GM18511 (cell line): Measurements from ENCODE around the gene PPDPF.

Experiments
- ATAC-seq: cut with Tn5 transposase; IDR thresholded peaks from one replicate; pipeline ENCODE4 v1.9.1; 2021; ENCODE audit warnings: mild to moderate bottlenecking, moderate library complexity; ENCODE audit not compliant: unreplicated experiment

The PPDPF gene

DNA sequence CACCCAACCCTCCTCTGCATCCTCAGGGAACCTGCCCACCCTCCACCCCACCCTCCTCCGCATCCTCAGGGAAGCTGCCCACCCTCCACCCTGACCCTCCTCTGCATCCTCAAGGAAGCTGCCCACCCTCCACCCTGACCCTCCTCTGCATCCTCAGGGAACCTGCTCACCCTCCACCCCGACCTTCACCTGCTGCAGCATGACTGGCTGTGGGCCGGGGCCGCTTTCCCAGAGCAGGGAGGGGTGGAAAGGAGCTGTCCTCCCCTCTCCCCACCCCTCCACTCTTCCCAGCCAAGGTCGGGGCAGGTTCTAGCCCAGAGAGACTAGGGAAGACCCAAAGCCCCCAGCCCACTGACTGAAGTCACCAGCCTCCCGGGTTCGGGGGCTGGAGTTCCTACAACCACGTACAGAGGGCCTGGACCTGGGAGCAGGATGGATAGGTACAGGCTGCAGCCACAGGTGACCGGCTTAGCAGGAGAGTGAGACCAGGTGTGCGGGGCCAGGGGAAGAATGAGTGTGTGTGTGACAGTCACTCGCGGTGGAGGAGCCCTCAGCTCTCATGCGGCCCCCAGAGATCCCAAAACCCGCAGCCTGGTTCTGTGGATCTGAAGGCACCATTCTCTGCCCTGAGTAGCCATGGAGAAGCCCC is 33.3 kb upstream of the PPDPF start:
- ATAC-seq: no peak

DNA sequence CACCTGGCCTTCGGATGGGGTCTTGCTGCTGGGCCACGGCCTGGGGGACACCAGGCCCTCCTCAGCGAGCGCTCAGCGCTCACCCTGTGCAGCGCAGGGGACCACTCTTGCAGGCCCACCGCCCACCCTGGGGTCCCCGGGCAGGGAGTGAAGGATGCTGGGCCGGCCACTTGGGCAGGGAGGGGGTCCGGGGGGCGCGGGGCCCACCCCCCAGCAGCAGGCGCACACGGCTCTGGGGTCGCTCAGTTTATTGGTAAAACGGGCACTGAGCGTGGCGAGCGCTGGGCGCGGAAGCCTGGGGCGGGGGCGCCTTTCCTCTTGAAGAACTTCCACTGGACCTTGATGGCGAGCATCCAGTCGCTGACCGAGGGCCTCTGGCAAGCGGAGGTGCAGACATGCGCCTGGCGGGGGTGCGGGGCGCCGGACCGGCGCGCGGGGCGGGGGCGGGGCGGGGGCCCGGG is 32.8 kb upstream of the PPDPF start:
- ATAC-seq: no peak

DNA sequence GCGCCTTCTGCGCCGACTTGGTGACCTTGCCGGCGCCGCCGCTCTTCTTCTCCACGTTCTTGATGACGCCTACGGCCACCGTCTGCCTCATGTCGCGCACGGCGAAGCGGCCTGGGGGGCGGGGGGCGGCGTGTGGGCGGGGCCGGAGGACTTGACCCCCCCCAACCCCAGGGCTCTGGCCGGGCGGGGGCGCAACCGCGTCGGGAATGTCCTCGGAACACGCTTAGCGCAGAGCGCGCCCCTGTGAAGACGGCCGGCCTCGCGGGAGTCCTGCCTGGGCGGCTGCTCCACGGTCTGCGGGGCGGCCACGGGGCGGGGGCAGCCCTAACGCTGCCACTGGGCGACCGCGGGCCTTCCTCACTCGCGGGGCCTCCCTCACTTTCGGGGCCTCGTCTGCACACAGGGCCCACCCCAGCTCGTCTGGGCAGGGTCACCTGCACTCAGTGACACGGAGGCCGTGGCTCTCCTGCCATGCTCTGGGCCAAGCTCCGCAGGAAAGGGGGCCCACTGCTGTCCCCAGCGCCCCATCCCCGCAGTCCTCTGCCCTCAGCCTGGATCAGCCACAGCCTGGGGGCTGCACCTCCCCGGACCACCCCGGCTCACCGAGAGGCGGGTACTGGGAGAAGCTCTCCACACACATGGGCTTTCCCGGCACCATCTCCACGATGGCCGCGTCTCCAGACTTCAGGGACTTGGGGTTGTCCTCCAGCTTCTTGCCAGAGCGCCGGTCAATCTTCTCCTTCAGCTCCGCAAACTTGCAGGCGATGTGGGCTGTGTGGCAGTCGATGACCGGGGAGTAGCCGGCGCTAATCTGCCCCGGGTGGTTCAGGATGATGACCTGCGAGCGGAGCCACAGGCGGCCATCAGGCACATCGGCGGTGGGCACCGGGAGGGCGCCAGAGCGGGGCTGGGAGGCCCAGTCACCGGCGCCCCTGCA is 32.0 kb upstream of the PPDPF start:
- no peak for ATAC-seq

DNA sequence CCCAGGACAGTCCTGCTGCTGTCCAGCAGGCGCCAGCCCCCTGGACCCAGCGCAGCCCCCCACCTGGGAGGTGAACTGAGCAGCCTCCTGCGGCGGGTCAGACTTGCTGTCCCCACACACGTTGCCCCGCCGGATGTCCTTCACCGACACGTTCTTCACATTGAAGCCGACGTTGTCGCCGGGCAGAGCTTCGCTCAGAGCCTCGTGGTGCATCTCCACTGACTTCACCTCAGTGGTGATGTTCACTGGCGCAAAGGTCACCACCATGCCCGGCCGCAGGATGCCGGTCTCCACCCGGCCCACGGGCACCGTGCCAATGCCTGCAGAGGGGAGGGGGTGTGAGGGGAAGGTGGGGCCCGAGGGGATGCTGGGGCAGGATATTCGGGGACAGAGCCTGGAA is 30.1 kb upstream of the PPDPF start:
- ATAC-seq: no peak

DNA sequence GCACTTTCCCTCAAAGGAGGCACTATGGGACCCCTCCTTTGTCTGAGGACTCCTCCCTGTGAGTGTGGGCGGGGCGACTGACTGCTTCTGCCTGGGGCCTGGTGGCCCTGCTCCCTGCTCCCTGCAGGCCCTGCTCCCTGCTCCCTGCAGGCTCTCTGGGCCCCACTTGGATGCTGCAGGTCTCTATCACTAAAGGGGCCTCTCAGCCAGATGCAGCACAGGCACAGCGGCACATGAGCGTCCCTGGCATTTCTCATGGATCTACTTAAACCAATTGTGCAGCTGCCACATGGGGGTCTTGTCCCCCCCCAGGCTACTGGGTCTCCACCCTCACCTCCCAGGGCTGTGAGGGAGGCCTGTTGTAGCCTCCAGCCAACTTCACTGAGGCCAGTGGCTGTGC is 29.5 kb upstream of the PPDPF start:
- no peak for ATAC-seq

DNA sequence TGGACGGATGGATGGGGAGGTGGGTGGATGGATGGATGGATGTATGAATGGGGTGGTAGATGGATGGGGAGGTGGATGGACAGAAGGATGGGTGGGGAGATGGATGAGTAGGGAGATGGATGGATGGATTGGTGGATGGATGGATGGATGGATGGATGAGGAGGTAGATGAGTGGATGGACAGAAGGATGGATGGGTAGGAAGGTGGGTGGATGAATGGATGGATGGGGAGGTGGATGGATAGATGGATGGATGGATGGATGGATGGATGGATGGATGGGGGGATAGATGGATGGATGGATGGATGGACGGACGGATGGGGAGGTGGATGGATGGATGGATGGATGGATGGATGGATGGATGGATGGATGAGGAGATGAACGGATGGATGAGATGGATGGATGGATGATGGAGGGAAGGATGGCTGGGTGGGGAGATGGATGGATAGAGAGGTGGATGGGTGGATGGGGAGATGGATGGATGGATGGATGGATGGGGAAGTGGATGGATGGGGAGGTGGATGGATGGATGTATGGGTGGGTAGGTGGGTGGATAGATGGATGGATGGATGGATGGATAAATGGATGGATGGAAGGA is 28.8 kb upstream of the PPDPF start:
- no peak for ATAC-seq

DNA sequence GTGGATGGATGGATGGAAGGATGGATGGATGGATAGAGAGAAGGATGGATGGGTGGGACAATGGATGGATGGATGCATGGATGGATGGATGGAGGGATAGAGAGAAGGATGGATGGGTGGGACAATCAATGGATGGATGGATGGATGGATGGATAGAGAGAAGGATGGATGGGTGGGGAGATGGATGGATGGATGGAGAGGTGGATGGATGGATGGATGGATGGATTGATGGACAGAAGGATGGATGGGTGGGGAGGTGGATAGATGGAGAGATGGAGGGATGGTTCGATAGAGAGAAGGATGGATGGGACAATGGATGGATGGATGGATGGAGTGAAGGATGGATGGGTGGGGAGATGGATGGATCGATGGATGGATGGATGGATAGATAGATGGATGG is 28.0 kb upstream of the PPDPF start:
- ATAC-seq: no peak

DNA sequence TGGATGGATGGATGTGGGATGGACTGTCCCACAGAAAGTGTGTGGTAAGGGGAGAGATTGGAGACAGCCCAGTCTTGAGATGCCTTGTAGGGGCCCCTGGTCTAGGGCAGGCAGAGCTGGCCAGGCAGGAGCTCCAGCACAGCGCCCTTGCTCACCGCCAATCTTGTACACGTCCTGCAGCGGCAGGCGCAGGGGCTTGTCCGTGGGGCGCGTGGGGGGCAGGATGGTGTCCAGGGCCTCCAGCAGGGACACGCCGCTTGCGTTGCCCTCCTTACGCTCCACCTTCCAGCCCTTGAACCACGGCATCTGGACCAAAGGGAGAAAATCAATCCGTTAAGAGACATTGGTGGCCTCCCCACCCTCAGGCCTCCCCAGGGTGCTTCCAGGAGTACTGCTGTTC is 27.6 kb upstream of the PPDPF start:
- no peak for ATAC-seq

DNA sequence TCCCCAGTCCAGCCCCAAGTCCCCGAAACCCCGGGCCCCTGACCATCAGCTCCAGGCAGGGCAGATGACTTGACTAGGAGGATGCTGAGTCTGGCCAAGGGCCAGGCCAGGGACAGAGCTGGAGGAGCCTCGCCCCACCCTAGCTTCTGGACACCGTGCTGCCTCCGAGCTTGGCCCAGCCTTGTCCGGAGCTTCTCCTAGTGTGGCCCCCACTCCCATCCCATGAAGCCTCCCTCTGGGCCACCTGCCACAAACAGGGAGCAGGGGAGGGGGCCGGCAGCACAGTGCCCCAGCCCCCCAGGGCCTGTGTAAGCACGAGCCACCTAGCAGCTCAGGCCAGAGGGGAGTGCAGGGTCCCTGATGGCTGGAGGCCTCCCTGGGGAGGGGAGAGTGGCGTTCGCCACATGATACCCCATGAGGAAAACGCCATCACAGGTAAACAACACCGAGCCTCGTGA is 27.0 kb upstream of the PPDPF start:
- ATAC-seq: no peak

DNA sequence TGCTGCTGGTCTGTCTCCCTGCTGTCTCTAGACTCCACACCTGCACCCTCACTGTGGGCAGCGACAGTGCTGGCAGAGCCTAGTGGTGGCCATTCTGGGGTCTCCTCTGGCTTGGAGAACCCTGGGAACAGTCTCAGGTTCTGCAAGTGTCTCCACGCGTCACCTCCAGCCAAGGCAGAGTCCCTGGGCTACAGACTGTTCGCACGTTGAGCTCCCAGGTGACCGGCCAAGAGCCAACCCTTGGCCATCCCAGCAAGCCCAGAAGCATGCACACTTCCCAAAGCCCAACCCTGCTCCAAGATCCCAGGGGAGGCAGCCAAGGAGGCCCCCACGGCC is 26.5 kb upstream of the PPDPF start:
- ATAC-seq: no peak

DNA sequence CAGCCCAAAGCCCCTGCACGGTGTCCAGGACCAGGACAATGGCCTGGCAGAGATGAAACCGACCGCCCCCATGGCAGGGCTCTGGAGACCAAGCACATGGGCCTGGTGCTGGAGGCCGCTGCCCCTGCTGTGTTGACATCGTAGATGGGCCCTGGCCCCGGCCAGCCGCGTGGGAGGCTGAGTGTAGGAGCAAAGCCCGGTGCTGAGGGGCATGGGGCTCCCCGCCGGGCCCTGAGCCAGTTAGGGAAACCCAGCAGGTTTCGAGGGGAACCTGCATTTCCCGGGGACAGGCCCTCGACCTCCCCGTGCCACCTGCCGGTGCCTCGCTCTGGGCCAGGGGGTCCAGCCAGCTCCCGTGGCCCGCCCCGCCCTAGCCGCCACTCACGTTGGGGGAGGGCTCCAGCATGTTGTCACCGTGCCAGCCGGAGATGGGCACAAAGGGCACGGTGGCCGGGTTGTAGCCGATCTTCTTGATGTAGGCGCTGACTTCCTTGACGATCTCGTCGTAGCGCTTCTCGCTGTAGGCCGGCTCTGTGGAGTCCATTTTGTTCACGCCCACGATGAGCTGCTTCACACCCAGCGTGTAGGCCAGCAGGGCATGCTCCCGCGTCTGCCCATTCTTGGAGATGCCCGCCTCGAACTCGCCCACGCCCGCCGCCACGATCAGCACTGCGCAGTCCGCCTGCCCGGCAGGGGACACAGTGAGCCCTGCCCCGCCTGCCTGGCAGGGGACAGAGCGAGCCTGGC is 26.0 kb upstream of the PPDPF start:
- ATAC-seq: no peak

DNA sequence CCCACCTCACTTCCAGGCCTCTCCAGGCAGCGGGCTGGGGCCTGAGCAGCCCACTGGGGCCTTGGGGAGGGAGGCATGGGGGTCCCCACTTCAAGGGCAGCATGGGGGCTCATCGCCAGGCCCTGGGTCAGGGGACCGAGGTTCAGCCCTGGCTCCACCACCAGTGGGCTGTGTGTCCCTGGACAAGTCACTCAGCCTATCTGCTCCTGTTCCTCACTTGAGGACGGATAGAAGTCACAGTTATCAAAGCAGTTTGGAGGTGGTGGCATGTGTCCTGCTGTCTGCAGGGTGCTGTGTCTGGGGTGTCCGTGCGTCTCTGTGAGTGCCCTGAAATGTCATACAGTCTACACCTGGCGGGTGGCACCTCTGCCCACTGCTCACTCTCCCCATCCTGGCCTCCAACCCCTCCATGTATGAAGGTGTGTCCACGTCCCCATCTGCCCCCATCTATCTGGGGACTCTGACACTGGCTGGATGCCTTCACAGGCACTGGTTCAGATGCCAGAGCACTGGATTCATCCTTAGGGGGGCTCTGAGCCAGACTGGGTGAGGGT is 25.3 kb upstream of the PPDPF start:
- no peak for ATAC-seq

DNA sequence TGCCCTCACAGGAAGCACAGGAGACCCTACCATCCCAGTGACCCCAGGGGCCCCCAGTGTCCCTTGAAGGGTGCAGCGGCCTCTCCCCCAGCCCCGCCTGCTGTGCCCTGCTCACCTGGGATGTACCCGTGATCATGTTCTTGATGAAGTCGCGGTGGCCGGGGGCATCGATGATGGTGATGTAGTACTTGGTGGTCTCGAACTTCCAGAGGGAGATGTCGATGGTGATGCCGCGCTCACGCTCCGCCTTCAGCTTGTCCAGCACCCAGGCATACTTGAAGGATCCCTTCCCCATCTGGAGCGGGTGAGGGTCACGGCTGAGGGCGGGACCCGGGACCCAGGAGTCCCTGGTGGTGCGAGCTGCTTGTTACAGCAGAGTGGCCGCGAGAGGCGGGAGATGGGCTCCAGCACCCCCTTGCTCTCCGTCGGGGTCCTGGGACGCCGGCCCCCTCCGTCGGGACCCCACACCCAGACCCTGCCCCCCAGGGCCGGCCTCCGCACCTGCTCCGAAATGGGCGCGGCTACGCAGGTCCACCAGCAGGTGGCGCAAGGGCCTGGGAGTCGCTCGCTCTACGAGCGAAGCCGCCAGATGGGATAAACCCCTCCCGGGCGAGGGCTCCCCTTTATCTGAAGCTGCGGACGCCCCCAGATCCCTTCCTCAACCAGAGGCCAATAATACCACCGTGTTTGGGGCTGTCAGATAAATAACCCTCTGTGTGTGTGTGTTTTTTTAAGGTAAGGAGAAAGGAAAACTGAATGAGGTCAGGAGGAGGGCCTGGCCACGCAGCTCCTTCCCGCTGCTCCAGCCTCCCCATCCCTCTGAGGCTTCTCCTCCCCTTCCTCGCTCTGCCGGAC is 24.6 kb upstream of the PPDPF start:
- ATAC-seq: no peak

DNA sequence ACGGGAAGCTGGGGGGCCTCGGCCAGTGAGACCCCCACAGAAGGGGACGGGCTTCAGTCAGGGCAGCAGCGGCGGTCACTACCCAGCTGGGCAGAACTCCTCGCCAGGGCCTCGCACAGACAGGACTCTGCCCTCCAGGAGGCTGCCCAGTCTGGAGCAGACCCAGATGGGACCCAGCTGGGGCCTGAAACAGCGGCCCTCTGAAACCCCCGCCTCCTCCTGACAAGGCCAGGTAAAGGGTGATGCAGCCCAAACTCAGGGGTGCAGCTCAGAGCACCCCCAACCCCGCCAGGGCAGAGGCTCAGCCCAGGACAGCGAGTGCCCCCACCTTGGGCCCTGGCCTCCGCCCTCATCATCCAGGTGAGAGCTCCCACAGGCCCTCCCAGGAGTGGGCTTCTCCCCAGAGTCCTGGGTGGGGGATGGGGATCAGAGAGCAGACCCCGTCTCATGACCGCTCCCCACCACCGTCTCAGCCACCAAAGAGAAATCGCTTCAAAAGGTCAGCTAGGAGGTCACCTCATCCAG is 23.9 kb upstream of the PPDPF start:
- ATAC-seq: no peak

DNA sequence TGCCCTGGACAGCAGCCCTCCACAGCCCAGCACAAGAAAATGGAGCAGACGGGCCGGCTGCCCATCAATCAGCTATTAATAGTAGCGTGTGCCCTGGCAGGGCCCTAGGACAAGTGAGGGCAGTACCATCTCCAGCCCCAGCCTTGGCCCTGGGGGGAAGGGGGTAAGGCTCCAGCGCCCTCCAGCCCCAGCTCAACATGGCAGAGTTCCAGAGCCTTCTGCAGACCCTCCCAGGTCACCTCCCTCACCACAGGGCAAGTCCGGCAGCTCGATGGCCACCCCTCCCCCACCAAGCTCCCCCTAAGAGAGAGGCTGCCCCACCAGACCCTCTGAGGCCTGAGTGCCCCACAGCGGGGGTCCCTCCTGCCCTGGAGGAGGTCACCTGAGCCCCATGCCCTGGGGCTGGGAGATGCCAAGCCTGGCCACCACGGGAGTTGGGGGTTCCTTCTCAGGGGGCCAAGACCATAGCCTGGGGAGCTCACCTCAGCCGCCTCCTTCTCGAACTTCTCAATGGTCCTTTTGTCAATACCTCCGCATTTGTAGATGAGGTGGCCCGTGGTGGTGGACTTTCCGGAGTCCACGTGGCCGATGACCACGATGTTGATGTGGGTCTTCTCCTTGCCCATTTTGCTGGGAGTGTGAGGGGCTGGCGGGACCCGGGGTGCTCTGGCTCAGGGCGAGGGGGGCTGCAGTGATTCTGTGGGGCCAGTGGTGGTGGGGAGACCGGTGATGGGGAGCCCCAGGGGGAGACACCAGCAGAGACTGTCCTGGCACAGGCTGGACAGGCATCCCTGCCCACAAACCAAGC is 23.2 kb upstream of the PPDPF start:
- no peak for ATAC-seq

DNA sequence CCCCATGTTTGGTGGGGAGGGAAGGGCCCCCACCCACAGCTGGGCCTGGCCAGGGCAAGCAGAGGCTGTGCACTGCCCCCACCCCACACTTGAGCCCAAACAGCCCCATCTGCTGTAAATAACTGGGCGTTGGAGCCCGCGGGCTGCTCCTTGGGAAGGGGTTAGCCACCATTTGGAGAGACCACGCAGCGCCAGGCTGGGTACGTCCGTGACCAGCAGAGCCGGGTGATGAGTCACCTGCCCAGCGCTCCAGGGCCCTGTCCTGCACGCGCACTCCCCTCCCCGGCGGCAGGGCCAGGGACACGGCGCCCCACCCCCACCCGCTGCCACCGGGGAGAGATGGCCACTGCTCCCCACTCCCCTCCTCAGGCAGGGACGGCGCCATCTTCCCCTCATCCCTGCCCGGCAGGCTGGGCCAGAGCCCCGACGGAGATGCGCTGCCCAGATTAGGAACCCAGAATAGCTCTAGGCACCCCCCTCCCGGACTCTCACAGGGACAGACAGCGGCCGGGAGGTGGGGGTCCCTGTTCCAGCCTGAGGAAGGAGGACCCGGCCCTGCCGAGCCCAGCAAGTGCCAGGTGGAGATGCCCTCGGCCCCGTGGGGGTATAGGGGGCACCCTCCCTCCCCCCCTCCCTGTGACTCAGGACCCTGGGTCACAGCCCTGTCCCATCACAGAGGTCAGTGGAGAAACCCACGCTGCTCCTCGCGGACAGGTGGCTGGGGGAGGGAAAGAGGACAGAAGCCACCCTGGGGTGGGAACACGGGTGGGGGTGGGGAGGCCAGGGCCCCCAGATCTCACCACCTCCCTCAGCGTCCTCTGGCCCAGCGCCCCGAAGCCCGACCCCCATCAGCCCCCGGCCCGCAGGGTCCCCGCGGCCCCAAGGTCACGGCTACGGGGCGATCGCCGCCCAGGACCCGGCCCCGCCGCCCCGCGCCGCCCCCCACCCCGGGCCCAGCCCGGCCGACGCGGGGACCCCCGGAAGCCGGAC is 22.3 kb upstream of the PPDPF start:
- no peak for ATAC-seq

DNA sequence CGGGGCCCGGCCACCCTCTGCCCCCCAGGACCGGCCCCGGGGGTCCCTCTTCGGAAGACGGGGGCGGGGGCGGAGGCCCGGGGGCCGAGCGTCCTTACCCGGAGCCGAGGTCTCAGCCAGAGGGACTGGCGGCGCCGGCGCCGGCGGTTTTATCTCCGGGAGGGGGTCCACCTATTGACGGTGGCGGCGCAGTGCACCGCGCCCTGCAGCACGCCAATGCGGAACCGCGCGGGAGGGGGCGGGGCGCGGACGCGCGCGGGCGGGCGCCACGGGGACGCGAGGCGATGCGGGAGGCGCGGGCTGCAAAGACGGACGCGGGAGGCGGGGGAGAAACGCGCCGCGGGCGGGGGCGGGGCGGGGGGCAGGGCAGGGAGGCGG is 21.6 kb upstream of the PPDPF start, which contains the start of gene EEF1A2:
EEF1A2 (minus strand) TSS at position 124 of the 378 bp plus-strand sequence. CDS start 1,320 bp downstream, outside the sequence.
- ATAC-seq: no peak
